Panc1 (cell line): ENCODE results near the gene FJX1. TPM values are rescaled to one million over a fixed set of nuclear protein-coding genes. Genes with fewer than 3 reads are reported as not detected.

Experiments used
- ATAC-seq: fragments of 200-7000 bp; cut with Tn5 transposase; 2 replicates; pipeline ENCODE4 v1.9.1; 2020; ENCODE audit warnings: mild to moderate bottlenecking, moderate library complexity
- BruUV-seq: library from RNA; stranded (reverse); fragments of 400-500 nt; replicated peaks from 2 replicates; lab custom pipeline; 2021; lab: Mats Ljungman, UMichigan
- CTCF ChIA-PET: fragments of 300-600 bp; sonication (Branson Sonifier 250); formaldehyde crosslinking; loops from one replicate; lab custom pipeline; 2022; ENCODE audit warnings: antibody characterized with exemption; lab: Charles Lee
- POLR2A ChIA-PET: fragments of 300-600 bp; sonication (Branson Sonifier 250); formaldehyde crosslinking; loops from one replicate; lab custom pipeline; 2022; ENCODE audit warnings: antibody characterized with exemption; lab: Charles Lee
- DNase-seq: peaks from one replicate; pipeline ENCODE4 v3.0.0-alpha.2; 2010; ENCODE audit warnings: low read depth, low spot score
- H3K27ac ChIP-seq: 2 replicates; pipeline ENCODE4 v1.5.1; 2011; ENCODE audit warnings: mild to moderate bottlenecking, low read length, inconsistent platforms
- H3K27me3 ChIP-seq: fragments of 200-500 bp; sonication (Bioruptor generic); 2 replicates; pipeline ENCODE4 v1.6.0; 2014; ENCODE audit warnings: low read length, inconsistent platforms; ENCODE audit not compliant: control insufficient read depth, insufficient read depth
- H3K36me3 ChIP-seq: fragments of 200-500 bp; sonication (Bioruptor generic); 2 replicates; pipeline ENCODE4 v1.5.1; 2014; ENCODE audit warnings: inconsistent platforms, mild to moderate bottlenecking, low read length, moderate library complexity; ENCODE audit not compliant: control insufficient read depth, insufficient read depth
- H3K4me1 ChIP-seq: 2 replicates; pipeline ENCODE4 v1.5.1; 2011; ENCODE audit warnings: inconsistent platforms, mild to moderate bottlenecking, low read length, moderate library complexity; ENCODE audit not compliant: control insufficient read depth, insufficient read depth
- H3K4me3 ChIP-seq, 2 experiments: 2 replicates each; pipeline ENCODE4 v1.5.1; 2011 to 2012; ENCODE audit warnings: low read depth in 2 of 2, low read length in 2 of 2, mild to moderate bottlenecking in 2 of 2, inconsistent platforms in 1 of 2, moderate library complexity in 1 of 2
- H3K9me3 ChIP-seq: fragments of 200-500 bp; sonication (Bioruptor generic); 2 replicates; pipeline ENCODE4 v1.5.1; 2014; ENCODE audit warnings: low read depth, mild to moderate bottlenecking, inconsistent platforms, low read length, moderate library complexity; ENCODE audit not compliant: control insufficient read depth, insufficient read depth
- POLR2AphosphoS5 ChIP-seq: IDR thresholded peaks from 2 replicates; pipeline ENCODE4 v1.6.1; 2012; ENCODE audit warnings: mild to moderate bottlenecking, low read depth, low read length, moderate library complexity
- SIN3A ChIP-seq: IDR thresholded peaks from 2 replicates; pipeline ENCODE4 v1.6.1; 2012; ENCODE audit warnings: low read depth, mild to moderate bottlenecking, low read length, moderate library complexity, borderline replicate concordance; ENCODE audit not compliant: insufficient read depth
- TCF7L2 ChIP-seq: IDR thresholded peaks from 2 replicates; pipeline ENCODE4 v1.6.1; 2011; ENCODE audit warnings: mild to moderate bottlenecking, low read depth, low read length, inconsistent platforms
- in situ Hi-C: cut with HindIII; loops from 2 replicates; pipeline ENCODE4 v1.10.0; 2016; ENCODE audit warnings: low sequenced_read_pairs, low pct_unique_long_range_greater_than_20kb
- intact Hi-C: fragments of 100-400 bp; cut with micrococcal nuclease; formaldehyde crosslinking; loops from one replicate; pipeline ENCODE4 v1.10.0; 2022; ENCODE audit not compliant: unreplicated experiment
- total RNA-seq: library from RNA; stranded (reverse); gene quantifications from one replicate; pipeline ENCODE4 v1.2.1, GENCODE V29; 2021; ENCODE audit not compliant: unreplicated experiment
- TF ChIP-seq, protein P1 (sequence below): fragments of 450-650 bp; IDR thresholded peaks from 2 replicates; pipeline ENCODE4 v1.5.1; 2017; ENCODE audit warnings: mild to moderate bottlenecking
- TF ChIP-seq, protein P2 (sequence below), 2 experiments: IDR thresholded peaks; 2 replicates each; pipeline ENCODE4 v1.6.1; 2011 to 2012; ENCODE audit warnings: low read depth in 2 of 2, control low read depth in 1 of 2, low read length in 1 of 2, mild to moderate bottlenecking in 1 of 2, moderate library complexity in 1 of 2; ENCODE audit not compliant: insufficient read depth in 1 of 2

Gene FJX1
- total RNA-seq, 1 experiment from 2014 or later, result 31.1 TPM

DNA sequence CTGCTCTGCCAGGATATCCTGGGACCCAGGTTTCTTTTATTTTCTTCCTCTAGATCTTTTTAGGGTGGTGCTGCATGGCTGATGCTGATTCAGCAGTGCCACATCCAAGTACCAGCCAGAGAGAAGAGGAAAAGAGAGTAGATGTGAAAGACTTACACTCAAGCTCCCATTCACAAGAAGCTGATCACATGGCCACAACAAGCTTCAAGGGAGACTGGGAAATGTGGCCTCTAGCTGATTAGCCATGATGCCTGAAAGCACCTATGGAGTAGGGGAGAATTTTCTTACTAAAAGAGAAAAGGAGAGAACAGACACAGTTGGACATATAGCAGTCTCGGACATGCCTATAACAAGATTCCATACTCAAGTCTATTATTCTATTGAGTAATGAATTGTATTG lies 34.4 kb upstream of the FJX1 start:
- H3K36me3 ChIP-seq, result no peaks in the 10 kb centered on the region
- peaks cover 24% of the 10 kb centered on the region for H3K27me3 ChIP-seq
- no peak overlapping the region for H3K27ac ChIP-seq
- in situ Hi-C loops (no loop called here), intact Hi-C loops (no loop called here)
- CTCF ChIA-PET, result no interaction called here
- no peaks in the 10 kb centered on the region for H3K9me3 ChIP-seq
- no peak overlapping the region for H3K4me3 ChIP-seq
- POLR2A ChIA-PET, result no interaction called here
- no peaks in the 10 kb centered on the region for H3K4me1 ChIP-seq
- TF ChIP-seq TCF7L2 (no peak), SIN3A (no peak)
- TF ChIP-seq, protein P1, sequence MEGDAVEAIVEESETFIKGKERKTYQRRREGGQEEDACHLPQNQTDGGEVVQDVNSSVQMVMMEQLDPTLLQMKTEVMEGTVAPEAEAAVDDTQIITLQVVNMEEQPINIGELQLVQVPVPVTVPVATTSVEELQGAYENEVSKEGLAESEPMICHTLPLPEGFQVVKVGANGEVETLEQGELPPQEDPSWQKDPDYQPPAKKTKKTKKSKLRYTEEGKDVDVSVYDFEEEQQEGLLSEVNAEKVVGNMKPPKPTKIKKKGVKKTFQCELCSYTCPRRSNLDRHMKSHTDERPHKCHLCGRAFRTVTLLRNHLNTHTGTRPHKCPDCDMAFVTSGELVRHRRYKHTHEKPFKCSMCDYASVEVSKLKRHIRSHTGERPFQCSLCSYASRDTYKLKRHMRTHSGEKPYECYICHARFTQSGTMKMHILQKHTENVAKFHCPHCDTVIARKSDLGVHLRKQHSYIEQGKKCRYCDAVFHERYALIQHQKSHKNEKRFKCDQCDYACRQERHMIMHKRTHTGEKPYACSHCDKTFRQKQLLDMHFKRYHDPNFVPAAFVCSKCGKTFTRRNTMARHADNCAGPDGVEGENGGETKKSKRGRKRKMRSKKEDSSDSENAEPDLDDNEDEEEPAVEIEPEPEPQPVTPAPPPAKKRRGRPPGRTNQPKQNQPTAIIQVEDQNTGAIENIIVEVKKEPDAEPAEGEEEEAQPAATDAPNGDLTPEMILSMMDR, result no peak
- TF ChIP-seq, protein P2, sequence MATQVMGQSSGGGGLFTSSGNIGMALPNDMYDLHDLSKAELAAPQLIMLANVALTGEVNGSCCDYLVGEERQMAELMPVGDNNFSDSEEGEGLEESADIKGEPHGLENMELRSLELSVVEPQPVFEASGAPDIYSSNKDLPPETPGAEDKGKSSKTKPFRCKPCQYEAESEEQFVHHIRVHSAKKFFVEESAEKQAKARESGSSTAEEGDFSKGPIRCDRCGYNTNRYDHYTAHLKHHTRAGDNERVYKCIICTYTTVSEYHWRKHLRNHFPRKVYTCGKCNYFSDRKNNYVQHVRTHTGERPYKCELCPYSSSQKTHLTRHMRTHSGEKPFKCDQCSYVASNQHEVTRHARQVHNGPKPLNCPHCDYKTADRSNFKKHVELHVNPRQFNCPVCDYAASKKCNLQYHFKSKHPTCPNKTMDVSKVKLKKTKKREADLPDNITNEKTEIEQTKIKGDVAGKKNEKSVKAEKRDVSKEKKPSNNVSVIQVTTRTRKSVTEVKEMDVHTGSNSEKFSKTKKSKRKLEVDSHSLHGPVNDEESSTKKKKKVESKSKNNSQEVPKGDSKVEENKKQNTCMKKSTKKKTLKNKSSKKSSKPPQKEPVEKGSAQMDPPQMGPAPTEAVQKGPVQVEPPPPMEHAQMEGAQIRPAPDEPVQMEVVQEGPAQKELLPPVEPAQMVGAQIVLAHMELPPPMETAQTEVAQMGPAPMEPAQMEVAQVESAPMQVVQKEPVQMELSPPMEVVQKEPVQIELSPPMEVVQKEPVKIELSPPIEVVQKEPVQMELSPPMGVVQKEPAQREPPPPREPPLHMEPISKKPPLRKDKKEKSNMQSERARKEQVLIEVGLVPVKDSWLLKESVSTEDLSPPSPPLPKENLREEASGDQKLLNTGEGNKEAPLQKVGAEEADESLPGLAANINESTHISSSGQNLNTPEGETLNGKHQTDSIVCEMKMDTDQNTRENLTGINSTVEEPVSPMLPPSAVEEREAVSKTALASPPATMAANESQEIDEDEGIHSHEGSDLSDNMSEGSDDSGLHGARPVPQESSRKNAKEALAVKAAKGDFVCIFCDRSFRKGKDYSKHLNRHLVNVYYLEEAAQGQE (IDR thresholded peaks at IDR 0.05; ENCODE audit: insufficient read depth in 1 of 2, low read depth in 2 of 2, low read length in 1 of 2), result no peak
- DNase-seq (no peak), ATAC-seq (no peak)
- no TSS peak for BruUV-seq

DNA sequence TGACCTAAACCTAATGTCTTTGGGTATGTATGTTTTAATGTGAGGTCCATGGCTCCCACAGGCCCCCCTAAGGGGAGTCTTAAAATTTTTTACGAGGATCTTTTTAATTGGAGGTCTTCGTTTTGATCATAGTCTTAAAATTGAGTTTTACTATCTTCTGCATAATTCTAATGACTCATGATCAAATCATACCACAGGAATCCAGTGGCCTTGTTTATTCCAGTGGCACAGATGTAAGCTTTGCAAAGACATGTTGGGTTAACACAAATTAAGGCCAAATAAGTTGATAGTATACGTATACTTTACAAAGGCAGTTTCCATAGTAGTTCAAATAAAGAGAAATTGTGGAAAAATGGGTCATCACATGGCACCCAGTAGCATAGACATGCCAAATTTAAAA lies 33.9 kb upstream of the FJX1 start:
- no peaks in the 10 kb centered on the region for H3K9me3 ChIP-seq
- ChIA-PET CTCF (no interaction called here), POLR2A (no interaction called here)
- ATAC-seq (no peak), DNase-seq (no peak)
- no peak overlapping the region for H3K4me3 ChIP-seq
- H3K27me3 ChIP-seq, result peaks cover 25% of the 10 kb centered on the region
- no peaks in the 10 kb centered on the region for H3K36me3 ChIP-seq
- no peaks in the 10 kb centered on the region for H3K4me1 ChIP-seq
- H3K27ac ChIP-seq, result no peak overlapping the region
- intact Hi-C loops (no loop called here), in situ Hi-C loops (no loop called here)
- no peak for TF ChIP-seq POLR2AphosphoS5
- TF ChIP-seq TCF7L2, result no peak
- TF ChIP-seq, protein P2 (IDR thresholded peaks at IDR 0.05; ENCODE audit: insufficient read depth in 1 of 2, low read depth in 2 of 2, low read length in 1 of 2), result no peak
- TF ChIP-seq SIN3A, result no peak
- TF ChIP-seq, protein P1, result no peak
- BruUV-seq, result no TSS peak
